ENCODE measurements around the gene RAB37. TPM values are rescaled to one million over a fixed set of nuclear protein-coding genes. Genes with fewer than 3 reads are reported as not detected.

The RAB37 gene
- polyA plus RNA-seq, 1 of the 3 experiments (the other 2 are of a cell fraction), result 0.25 TPM

DNA sequence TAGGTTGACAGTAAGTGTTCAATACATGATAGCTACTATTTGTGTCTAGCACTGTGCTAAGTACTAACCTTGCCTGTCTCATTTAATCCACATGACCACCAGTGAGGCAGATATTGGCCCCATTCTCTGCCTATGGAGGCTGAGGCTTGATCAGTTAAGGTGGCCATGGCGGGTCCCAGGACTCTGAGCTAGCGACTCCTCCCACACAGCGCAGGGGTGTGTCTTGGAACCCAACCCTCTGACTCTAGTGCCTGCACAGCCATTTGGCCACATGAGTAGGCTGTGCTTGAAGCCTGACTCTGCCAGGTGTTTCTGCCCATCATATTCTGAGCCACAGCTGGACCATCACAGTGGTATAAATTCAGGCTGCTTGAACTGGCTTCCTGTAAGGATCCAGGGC, 17.8 kb downstream of the RAB37 start:
- Histone ChIP-seq H3K36me3 (replicated peaks in 1 of 2; ENCODE audit: control insufficient read depth in 1 of 2, insufficient read depth in 2 of 2, low read length in 1 of 2) (no peaks in the 10 kb centered on the region), H3K9ac (no peak overlapping the region), H3K9me2 (no peaks in the 10 kb centered on the region), H3K4me2 (no peak overlapping the region), H3K4me1 (ENCODE audit: control insufficient read depth in 1 of 2, insufficient read depth in 2 of 2, low read depth in 1 of 2, low read length in 1 of 2) (peaks cover 28 to 52% of the 10 kb centered on the region in 2 experiments; a peak in 3 of 4 replicates), H3K4me3 (ENCODE audit: low read depth in 2 of 2, low read length in 1 of 2) (no peak overlapping the region), H3K27ac (ENCODE audit: low read depth in 2 of 2, low read length in 1 of 2) (no peak overlapping the region), H3K9me3 (no peaks in the 10 kb centered on the region), H3F3A (replicated peaks; ENCODE audit: insufficient read depth) (no peaks in the 10 kb centered on the region), H3K79me2 (ENCODE audit: insufficient read depth) (peaks cover 20% of the 10 kb centered on the region), H4K20me1 (ENCODE audit: insufficient read depth) (no peaks in the 10 kb centered on the region), H3K27me3 (ENCODE audit: insufficient read depth) (no peaks in the 10 kb centered on the region), H2AFZ (ENCODE audit: low read depth) (no peak overlapping the region)
- WGBS (ENCODE audit: low lambda C conversion rate), result 83% methylated on average over 3 of the region's 3 CpGs
- POLR2A ChIA-PET, result no interaction called here
- CTCF ChIA-PET, result interaction anchor here (1.6 to 48.0 kb wide), 4 partner anchors 0 to 108 kb away, joined by 5 to 1361 read pairs (median 688); partner anchors contain the start of genes NAT9 and NHERF1
- DNase-seq, result no peak
- TF ChIP-seq SIN3A (IDR thresholded peaks at IDR 0.05; ENCODE audit: borderline replicate concordance, low read depth, low read length) (no peak), EP300 (IDR thresholded peaks at IDR 0.05; ENCODE audit: borderline replicate concordance in 1 of 2, low read depth in 1 of 2, low read length in 1 of 2) (no peak), RXRA (IDR thresholded peaks at IDR 0.05; ENCODE audit: borderline replicate concordance, low read depth) (no peak), RFX5 (IDR thresholded peaks at IDR 0.05; ENCODE audit: low read length) (no peak), YY1 (IDR thresholded peaks at IDR 0.05; ENCODE audit: low read depth) (no peak), TEAD4 (IDR thresholded peaks at IDR 0.05; ENCODE audit: borderline replicate concordance, insufficient read depth) (no peak), GABPA (IDR thresholded peaks at IDR 0.05; ENCODE audit: low read depth) (no peak), SMC3 (IDR thresholded peaks at IDR 0.05; ENCODE audit: low read depth, low read length) (no peak), NFIC (IDR thresholded peaks at IDR 0.05; ENCODE audit: borderline replicate concordance) (no peak), ELF1 (IDR thresholded peaks at IDR 0.05) (no peak), RAD21 (IDR thresholded peaks at IDR 0.05; ENCODE audit: low read length) (no peak), TCF12 (IDR thresholded peaks at IDR 0.05) (no peak), POLR2AphosphoS5 (IDR thresholded peaks at IDR 0.05; ENCODE audit: low read depth, low read length) (no peak)
- TF ChIP-seq, protein P1, sequence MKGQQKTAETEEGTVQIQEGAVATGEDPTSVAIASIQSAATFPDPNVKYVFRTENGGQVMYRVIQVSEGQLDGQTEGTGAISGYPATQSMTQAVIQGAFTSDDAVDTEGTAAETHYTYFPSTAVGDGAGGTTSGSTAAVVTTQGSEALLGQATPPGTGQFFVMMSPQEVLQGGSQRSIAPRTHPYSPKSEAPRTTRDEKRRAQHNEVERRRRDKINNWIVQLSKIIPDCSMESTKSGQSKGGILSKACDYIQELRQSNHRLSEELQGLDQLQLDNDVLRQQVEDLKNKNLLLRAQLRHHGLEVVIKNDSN (IDR thresholded peaks at IDR 0.05; ENCODE audit: borderline replicate concordance, low read depth), result no peak
- TF ChIP-seq, protein P2, sequence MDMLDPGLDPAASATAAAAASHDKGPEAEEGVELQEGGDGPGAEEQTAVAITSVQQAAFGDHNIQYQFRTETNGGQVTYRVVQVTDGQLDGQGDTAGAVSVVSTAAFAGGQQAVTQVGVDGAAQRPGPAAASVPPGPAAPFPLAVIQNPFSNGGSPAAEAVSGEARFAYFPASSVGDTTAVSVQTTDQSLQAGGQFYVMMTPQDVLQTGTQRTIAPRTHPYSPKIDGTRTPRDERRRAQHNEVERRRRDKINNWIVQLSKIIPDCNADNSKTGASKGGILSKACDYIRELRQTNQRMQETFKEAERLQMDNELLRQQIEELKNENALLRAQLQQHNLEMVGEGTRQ (IDR thresholded peaks at IDR 0.05; ENCODE audit: borderline replicate concordance, low read depth, low read length), result no peak
- TF ChIP-seq, protein P3, sequence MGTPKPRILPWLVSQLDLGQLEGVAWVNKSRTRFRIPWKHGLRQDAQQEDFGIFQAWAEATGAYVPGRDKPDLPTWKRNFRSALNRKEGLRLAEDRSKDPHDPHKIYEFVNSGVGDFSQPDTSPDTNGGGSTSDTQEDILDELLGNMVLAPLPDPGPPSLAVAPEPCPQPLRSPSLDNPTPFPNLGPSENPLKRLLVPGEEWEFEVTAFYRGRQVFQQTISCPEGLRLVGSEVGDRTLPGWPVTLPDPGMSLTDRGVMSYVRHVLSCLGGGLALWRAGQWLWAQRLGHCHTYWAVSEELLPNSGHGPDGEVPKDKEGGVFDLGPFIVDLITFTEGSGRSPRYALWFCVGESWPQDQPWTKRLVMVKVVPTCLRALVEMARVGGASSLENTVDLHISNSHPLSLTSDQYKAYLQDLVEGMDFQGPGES (IDR thresholded peaks at IDR 0.05; ENCODE audit: low read depth, low read length), result no peak
- TF ChIP-seq, protein P4, sequence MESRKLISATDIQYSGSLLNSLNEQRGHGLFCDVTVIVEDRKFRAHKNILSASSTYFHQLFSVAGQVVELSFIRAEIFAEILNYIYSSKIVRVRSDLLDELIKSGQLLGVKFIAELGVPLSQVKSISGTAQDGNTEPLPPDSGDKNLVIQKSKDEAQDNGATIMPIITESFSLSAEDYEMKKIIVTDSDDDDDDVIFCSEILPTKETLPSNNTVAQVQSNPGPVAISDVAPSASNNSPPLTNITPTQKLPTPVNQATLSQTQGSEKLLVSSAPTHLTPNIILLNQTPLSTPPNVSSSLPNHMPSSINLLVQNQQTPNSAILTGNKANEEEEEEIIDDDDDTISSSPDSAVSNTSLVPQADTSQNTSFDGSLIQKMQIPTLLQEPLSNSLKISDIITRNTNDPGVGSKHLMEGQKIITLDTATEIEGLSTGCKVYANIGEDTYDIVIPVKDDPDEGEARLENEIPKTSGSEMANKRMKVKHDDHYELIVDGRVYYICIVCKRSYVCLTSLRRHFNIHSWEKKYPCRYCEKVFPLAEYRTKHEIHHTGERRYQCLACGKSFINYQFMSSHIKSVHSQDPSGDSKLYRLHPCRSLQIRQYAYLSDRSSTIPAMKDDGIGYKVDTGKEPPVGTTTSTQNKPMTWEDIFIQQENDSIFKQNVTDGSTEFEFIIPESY (IDR thresholded peaks at IDR 0.05; ENCODE audit: borderline replicate concordance, low read depth), result no peak

Measured in SK-N-SH (cell line).